Activated CD8-positive, alpha-beta T cell treated with anti-CD3 and anti-CD28 coated beads for 36 hours (primary cell): Measurements from ENCODE around the gene KRT16. TPM values are rescaled to one million over a fixed set of nuclear protein-coding genes. Genes with fewer than 3 reads are reported as not detected.

Source experiments
- ATAC-seq: fragments of 200-7000 bp; cut with Tn5 transposase; one replicate; pipeline ENCODE4 v1.10.0; 2021; ENCODE audit warnings: mild to moderate bottlenecking, moderate library complexity
- CTCF ChIA-PET: fragments of 350-600 bp; sonication (Branson Sonifier 250); formaldehyde crosslinking; loops from one replicate; lab custom pipeline; 2021; ENCODE audit warnings: antibody characterized with exemption; lab: Charles Lee
- POLR2A ChIA-PET: fragments of 350-600 bp; sonication (Branson Sonifier 250); formaldehyde crosslinking; loops from one replicate; lab custom pipeline; 2021; ENCODE audit warnings: antibody characterized with exemption; lab: Charles Lee
- DNase-seq: peaks from one replicate; pipeline ENCODE4 v3.0.0-alpha.2; 2020
- H3K27ac Mint-ChIP-seq: one replicate; pipeline ENCODE4 v1.8.0; 2021; ENCODE audit warnings: mild to moderate bottlenecking, mixed read lengths
- H3K27me3 Mint-ChIP-seq: one replicate; pipeline ENCODE4 v1.8.0; 2021; ENCODE audit warnings: mixed read lengths
- H3K36me3 Mint-ChIP-seq: one replicate; pipeline ENCODE4 v1.8.0; 2021; ENCODE audit warnings: low read depth, mixed read lengths
- H3K4me1 Mint-ChIP-seq: one replicate; pipeline ENCODE4 v1.8.0; 2021; ENCODE audit warnings: low read depth, mixed read lengths
- H3K4me3 Mint-ChIP-seq: one replicate; pipeline ENCODE4 v1.8.0; 2021; ENCODE audit warnings: mild to moderate bottlenecking, moderate library complexity, mixed read lengths
- H3K9me3 Mint-ChIP-seq: one replicate; pipeline ENCODE4 v1.8.0; 2021; ENCODE audit warnings: mixed read lengths
- intact Hi-C: fragments of 100-400 bp; cut with micrococcal nuclease; formaldehyde crosslinking; loops from one replicate; pipeline ENCODE4 v1.10.0; 2022
- total RNA-seq, 2 experiments: library from RNA; stranded (reverse); gene quantifications; one replicate each; pipeline ENCODE4 v1.2.3, GENCODE V29; 2021
- TF ChIP-seq, protein P1 (sequence below): fragments of 200-600 bp; IDR thresholded peaks from one replicate; pipeline ENCODE4 v1.8.0; 2022; ENCODE audit warnings: antibody characterized with exemption, mild to moderate bottlenecking

The KRT16 gene
- total RNA-seq, 2 experiments from 2014 or later = not detected

DNA sequence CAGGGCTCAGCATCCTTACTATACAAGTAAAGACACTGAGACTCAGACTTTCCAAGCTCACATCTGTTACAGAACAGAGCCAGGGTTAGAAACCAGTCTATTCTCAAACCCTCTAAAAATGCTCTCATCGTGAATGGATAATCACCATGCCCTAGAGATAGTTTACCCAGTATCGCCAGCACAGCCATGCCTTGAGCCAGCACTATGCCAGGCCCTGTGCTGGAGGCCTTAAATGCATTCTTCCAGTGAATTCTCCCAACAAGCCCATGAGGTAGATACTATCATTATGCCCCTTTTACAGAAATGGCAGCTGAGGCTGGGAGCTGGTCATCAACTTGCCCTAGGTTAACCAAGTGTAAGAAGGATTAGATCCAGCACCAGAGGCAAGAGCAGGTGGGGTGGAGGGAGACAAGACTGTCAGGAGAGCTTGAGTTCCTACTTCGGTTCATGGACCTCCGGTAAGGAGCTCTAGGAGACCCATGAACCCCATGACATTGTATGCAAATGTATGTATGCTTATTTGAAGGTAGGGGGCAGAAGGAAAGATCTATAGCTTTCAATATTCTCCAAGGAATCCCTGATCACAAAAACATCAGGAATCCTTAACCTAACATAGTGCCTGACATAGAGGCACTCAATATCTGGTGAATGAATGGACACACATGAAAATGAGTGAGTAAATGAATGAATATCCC, 31.1 kb downstream of the KRT16 start:
- no peaks in the 10 kb centered on the region for H3K9me3 Mint-ChIP-seq
- ChIA-PET CTCF (interaction anchor here (1.0 to 1.8 kb wide), 5 partner anchors 31 to 85 kb away, joined by 3 to 5 read pairs (median 4); no protein-coding TSS in a partner anchor), POLR2A (no interaction called here)
- DNase-seq (no peak), ATAC-seq (no peak)
- no peak overlapping the region for H3K27ac Mint-ChIP-seq
- no peaks in the 10 kb centered on the region for H3K36me3 Mint-ChIP-seq
- peaks cover 36% of the 10 kb centered on the region for H3K27me3 Mint-ChIP-seq
- TF ChIP-seq, protein P1, sequence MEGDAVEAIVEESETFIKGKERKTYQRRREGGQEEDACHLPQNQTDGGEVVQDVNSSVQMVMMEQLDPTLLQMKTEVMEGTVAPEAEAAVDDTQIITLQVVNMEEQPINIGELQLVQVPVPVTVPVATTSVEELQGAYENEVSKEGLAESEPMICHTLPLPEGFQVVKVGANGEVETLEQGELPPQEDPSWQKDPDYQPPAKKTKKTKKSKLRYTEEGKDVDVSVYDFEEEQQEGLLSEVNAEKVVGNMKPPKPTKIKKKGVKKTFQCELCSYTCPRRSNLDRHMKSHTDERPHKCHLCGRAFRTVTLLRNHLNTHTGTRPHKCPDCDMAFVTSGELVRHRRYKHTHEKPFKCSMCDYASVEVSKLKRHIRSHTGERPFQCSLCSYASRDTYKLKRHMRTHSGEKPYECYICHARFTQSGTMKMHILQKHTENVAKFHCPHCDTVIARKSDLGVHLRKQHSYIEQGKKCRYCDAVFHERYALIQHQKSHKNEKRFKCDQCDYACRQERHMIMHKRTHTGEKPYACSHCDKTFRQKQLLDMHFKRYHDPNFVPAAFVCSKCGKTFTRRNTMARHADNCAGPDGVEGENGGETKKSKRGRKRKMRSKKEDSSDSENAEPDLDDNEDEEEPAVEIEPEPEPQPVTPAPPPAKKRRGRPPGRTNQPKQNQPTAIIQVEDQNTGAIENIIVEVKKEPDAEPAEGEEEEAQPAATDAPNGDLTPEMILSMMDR = no peak
- no peak overlapping the region for H3K4me3 Mint-ChIP-seq
- no peaks in the 10 kb centered on the region for H3K4me1 Mint-ChIP-seq
- intact Hi-C loops = no loop called here

DNA sequence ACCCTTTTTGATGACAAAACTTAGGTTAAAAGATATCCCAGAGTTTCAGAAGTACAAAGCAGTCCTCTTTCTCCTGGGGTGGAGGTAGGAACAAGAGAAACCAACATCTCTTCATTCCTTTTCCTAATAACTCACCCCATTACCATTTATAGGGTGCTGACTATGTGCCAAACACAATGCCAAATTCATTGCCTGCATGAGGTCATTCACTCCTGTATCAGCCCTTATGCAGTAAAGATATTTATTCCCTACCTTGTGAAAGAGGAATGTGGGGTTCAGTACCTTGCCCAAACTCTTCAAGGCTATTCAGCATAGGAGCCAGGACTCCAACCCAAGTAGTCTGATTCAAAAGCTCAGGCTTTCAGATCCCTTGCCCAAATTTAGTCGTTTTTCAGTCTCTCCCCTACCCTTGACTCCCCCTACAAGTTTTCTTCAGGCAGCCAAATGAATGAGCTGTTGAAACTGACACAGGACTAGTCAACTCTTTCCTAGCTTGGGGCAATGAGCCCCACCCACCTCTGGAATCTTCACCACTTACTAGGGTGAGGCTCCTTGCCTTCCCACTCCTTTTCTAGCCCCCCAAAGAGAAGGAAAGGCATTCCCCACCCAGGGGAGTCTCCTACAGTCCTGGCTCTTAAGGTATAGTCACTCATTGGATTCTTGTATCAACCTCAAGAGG, 31.7 kb downstream of the KRT16 start:
- no peak overlapping the region for H3K4me3 Mint-ChIP-seq
- CTCF ChIA-PET = interaction anchor here (1.0 to 1.8 kb wide), 5 partner anchors 31 to 85 kb away, joined by 3 to 5 read pairs (median 4); no protein-coding TSS in a partner anchor
- POLR2A ChIA-PET = no interaction called here

DNA sequence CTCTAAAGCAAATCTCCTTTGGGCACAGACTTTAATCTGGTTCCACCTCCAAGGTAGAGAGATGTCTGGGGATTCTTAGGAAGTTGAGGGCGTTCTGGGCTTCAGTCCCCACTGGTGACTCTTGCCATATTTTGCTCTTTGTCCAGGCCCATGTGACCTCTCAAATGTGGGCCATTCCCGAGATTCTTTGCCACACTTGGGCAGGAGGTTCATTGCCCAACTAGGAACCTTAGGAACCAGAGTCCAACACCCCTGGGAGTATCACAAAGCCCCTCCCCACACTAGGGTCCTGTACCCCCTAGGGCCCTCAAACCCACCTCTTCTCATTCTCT, 32.4 kb downstream of the KRT16 start:
- DNase-seq = no peak
- no peaks in the 10 kb centered on the region for H3K36me3 Mint-ChIP-seq
- H3K9me3 Mint-ChIP-seq = no peaks in the 10 kb centered on the region
- intact Hi-C loops = no loop called here
- H3K27ac Mint-ChIP-seq = no peak overlapping the region
- TF ChIP-seq, protein P1 = no peak
- H3K4me3 Mint-ChIP-seq = no peak overlapping the region
- ChIA-PET CTCF (interaction anchor here (1.0 to 2.5 kb wide), 6 partner anchors 29 to 87 kb away, joined by 3 to 16 read pairs (median 5); no protein-coding TSS in a partner anchor), POLR2A (no interaction called here)
- no peaks in the 10 kb centered on the region for H3K4me1 Mint-ChIP-seq
- ATAC-seq = no peak
- peaks cover 36% of the 10 kb centered on the region for H3K27me3 Mint-ChIP-seq

More for the DNA sequence above, 31.7 kb downstream of the KRT16 start:
- intact Hi-C loops = no loop called here
- Mint-ChIP-seq H3K27ac (no peak overlapping the region), H3K36me3 (no peaks in the 10 kb centered on the region), H3K4me1 (no peaks in the 10 kb centered on the region), H3K9me3 (no peaks in the 10 kb centered on the region), H3K27me3 (peaks cover 37% of the 10 kb centered on the region)
- no peak for ATAC-seq
- TF ChIP-seq, protein P1 = no peak
- DNase-seq = no peak

DNA sequence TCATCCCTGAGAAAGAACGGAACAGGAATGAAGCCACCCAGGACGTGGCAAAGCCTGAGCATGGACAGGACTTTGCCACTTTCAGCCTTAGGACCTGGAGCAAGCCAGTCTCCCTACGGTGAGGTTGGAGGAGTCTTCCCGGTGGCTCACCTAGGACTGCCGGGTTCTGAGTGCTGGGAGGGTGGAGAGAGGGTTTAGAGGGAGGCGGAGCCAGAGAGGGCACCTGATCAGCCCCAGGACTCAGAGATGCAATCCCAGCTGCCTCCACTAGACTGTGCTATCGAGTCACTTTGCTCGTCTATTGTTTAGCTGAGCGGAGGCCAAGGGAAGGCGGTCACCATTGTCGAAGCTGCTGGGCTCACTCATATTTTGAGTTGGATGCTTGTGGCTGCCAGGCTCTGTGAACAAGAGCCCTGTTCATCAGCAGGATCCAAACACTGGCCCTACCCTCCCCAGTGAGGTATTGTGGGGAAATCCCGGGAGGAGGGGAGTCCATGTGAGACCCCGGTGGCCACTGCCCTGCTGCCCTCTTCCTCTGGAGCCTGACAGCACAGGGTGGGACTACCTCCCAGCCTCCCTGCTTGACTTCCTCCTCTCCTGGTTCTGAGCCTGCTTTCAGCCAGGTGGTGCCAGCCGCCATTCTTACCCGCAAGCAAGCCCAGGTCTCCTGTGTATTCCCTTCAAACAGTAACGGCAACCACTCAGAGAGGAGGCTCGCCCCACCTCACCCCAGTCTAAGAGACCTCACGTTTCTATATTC, 32.9 kb downstream of the KRT16 start:
- peak; percentile 100 for ATAC-seq
- intact Hi-C loops = no loop called here

More for the DNA sequence above, 32.9 kb downstream of the KRT16 start:
- peaks cover 38% of the 10 kb centered on the region for H3K27me3 Mint-ChIP-seq
- H3K4me1 Mint-ChIP-seq = no peaks in the 10 kb centered on the region
- ChIA-PET CTCF (interaction anchor here (0.9 to 2.5 kb wide), 9 partner anchors 9 to 88 kb away, joined by 3 to 16 read pairs (median 5); partner anchors contain the start of gene KRT19), POLR2A (no interaction called here)
- H3K27ac Mint-ChIP-seq = no peak overlapping the region
- no peaks in the 10 kb centered on the region for H3K9me3 Mint-ChIP-seq
- TF ChIP-seq, protein P1 = peak; percentile 71
- H3K4me3 Mint-ChIP-seq = no peak overlapping the region
- H3K36me3 Mint-ChIP-seq = no peaks in the 10 kb centered on the region
- DNase-seq = peak; percentile 90
